ENCODE results near the gene VAMP2. TPM values are rescaled to one million over a fixed set of nuclear protein-coding genes. Genes with fewer than 3 reads are reported as not detected.

VAMP2 gene
- total and polyA plus RNA-seq, 9 of the 15 experiments (the other 6 are each of a cell fraction or from before 2014, with no cell fraction given): 2.3 to 31.8 (median 6.0) TPM

GRCh38 chr17:8173056-8173870 lies 10.5 kb upstream of the VAMP2 start (continued):
- TF ChIP-seq, protein P1, sequence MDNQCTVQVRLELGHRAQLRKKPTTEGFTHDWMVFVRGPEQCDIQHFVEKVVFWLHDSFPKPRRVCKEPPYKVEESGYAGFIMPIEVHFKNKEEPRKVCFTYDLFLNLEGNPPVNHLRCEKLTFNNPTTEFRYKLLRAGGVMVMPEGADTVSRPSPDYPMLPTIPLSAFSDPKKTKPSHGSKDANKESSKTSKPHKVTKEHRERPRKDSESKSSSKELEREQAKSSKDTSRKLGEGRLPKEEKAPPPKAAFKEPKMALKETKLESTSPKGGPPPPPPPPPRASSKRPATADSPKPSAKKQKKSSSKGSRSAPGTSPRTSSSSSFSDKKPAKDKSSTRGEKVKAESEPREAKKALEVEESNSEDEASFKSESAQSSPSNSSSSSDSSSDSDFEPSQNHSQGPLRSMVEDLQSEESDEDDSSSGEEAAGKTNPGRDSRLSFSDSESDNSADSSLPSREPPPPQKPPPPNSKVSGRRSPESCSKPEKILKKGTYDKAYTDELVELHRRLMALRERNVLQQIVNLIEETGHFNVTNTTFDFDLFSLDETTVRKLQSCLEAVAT (IDR thresholded peaks at IDR 0.05): peak; percentile 95 to 98
- TF ChIP-seq NFE2 (IDR thresholded peaks at IDR 0.05; ENCODE audit: low read depth) (peak; percentile 59; the same call in 1 of the 2 replicates), ZFX (CRISPR knock-in tag; IDR thresholded peaks at IDR 0.05) (peak; percentile 26; the same call in 1 of the 2 replicates), BCLAF1 (IDR thresholded peaks at IDR 0.05; ENCODE audit: borderline replicate concordance in 1 of 2, control insufficient read depth in 1 of 2, low read depth in 2 of 2, low read length in 1 of 2) (peak; percentile 66 to 100; a peak in 3 of 4 replicates), MYNN (IDR thresholded peaks at IDR 0.05) (peak; percentile 75; the same call in 1 of the 2 replicates), MYNN (CRISPR knock-in tag; IDR thresholded peaks at IDR 0.05) (no peak), BRD9 (IDR thresholded peaks at IDR 0.05; ENCODE audit: low read depth, partially characterized antibody) (no peak), KAT8 (IDR thresholded peaks at IDR 0.05; ENCODE audit: low read depth) (no peak), ZBTB40 (IDR thresholded peaks at IDR 0.05) (peak; percentile 39), ZBTB40 (CRISPR knock-in tag; IDR thresholded peaks at IDR 0.05) (no peak)
- TF ChIP-seq, protein P2, sequence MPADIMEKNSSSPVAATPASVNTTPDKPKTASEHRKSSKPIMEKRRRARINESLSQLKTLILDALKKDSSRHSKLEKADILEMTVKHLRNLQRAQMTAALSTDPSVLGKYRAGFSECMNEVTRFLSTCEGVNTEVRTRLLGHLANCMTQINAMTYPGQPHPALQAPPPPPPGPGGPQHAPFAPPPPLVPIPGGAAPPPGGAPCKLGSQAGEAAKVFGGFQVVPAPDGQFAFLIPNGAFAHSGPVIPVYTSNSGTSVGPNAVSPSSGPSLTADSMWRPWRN (IDR thresholded peaks at IDR 0.05; ENCODE audit: low read depth): peak; percentile 71
